HG03045 (cell line): ENCODE data around the gene NUCB2.

ENCODE experiments used
- ATAC-seq: cut with Tn5 transposase; IDR thresholded peaks from one replicate; pipeline ENCODE4 v1.9.1; 2021; ENCODE audit warnings: mild to moderate bottlenecking, moderate library complexity; ENCODE audit not compliant: unreplicated experiment

Gene NUCB2

DNA sequence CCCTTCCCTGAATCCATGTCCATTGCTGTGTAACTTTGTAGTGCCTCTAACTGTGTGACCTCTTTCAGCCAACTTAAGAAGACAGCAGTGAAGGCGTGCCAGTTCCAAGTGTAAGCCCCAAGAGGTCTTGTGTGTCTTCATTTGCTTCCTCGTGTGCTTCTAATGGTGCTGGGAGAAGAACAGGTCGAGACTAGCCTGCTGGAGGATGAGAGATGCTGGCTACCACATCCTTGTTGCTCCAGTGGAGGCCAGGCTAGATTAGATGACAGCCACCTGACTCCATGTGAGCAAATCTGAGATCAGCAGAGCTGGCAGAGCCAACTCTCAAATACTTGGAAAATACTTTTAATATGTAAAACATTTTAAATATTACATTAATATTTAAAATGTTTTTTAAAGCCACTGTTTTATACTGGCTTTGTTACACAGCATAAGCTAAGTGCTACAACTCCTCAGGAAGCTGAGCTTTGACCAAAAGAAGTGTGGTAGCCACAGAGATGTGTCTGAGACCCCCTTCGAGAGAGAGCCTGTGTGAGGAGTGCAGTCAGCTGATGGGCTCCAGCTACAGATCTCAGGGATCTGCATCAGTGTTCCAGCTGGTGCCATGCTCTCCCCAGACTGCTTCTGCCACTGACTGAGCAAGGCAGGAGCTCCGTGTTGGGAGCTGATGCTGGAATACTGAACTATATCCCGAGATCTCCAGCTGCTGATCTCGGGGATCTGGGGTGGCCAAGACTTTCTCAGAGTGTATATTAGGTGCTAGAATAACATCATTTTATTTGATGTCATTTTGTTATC is 103.0 kb downstream of the NUCB2 start:
- ATAC-seq, result no peak

DNA sequence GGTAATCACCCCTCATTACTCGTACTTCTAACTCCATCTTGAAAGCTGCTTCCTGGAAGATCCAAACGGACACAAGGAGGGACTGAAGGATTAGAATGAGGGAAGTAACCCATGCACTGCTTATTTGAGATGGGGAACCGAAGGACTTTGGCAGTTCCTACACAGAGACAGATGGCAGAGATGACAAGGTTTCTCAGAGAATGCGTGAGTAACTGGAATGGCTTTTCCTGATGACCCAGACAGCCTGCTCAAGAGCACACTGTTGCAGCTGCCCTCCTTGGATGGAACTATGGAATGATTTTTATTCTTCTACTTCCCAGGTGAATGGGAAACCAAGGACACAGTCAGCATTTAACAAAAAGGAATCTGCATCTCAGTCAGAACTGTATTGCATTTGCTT is 104.6 kb downstream of the NUCB2 start:
- ATAC-seq, result no peak
